A673 (cell line): ENCODE results near the gene SYNE1.
"Not testable (repeated sequence)": the region's sequence is repeated elsewhere in the genome, so short reads cannot be mapped to it uniquely, and the experiment has no call there.

ENCODE experiments used
- EZH2 ChIP-seq: fragments of 200-600 bp; sonication (generic); IDR thresholded peaks from 2 replicates; pipeline ENCODE4 v1.6.1; 2017; ENCODE audit warnings: borderline replicate concordance, low read depth, mild to moderate bottlenecking, mixed read lengths, antibody characterized with exemption, low read length; ENCODE audit not compliant: poor library complexity, severe bottlenecking
- TF ChIP-seq, protein P1 (sequence below): fragments of 300-800, 200-600 bp; sonication (generic); conservative IDR thresholded peaks from 2 replicates; pipeline ENCODE4 v1.5.1; 2017; ENCODE audit warnings: low read depth, mild to moderate bottlenecking, antibody characterized with exemption, low read length, moderate library complexity, mixed read lengths

GRCh38 chr6:152646732-152647131, 9.6 kb upstream of the SYNE1 start:
- TF ChIP-seq, protein P1, sequence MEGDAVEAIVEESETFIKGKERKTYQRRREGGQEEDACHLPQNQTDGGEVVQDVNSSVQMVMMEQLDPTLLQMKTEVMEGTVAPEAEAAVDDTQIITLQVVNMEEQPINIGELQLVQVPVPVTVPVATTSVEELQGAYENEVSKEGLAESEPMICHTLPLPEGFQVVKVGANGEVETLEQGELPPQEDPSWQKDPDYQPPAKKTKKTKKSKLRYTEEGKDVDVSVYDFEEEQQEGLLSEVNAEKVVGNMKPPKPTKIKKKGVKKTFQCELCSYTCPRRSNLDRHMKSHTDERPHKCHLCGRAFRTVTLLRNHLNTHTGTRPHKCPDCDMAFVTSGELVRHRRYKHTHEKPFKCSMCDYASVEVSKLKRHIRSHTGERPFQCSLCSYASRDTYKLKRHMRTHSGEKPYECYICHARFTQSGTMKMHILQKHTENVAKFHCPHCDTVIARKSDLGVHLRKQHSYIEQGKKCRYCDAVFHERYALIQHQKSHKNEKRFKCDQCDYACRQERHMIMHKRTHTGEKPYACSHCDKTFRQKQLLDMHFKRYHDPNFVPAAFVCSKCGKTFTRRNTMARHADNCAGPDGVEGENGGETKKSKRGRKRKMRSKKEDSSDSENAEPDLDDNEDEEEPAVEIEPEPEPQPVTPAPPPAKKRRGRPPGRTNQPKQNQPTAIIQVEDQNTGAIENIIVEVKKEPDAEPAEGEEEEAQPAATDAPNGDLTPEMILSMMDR, result not testable (repeated sequence)
- not testable (repeated sequence) for TF ChIP-seq EZH2
